GM18951 (cell line): ENCODE results near the gene MMP25.

ENCODE experiments used
- POLR2A ChIP-seq: IDR thresholded peaks from 4 replicates; pipeline ENCODE4 v1.6.1; 2011; ENCODE audit warnings: mild to moderate bottlenecking; ENCODE audit not compliant: insufficient read length, insufficient read depth; ENCODE audit errors: extremely low read depth
- in situ Hi-C: fragments of 300-500 bp; cut with MboI; formaldehyde crosslinking; loops from one replicate; pipeline ENCODE4 v1.12.0; 2022; ENCODE audit warnings: low sequenced_read_pairs, mixed read lengths, inconsistent platforms; ENCODE audit not compliant: unreplicated experiment

MMP25 gene

GRCh38 chr16:3009568-3010390, 36.6 kb upstream of the MMP25 start:
- in situ Hi-C loops = no loop called here
- no peak for TF ChIP-seq POLR2A

DNA sequence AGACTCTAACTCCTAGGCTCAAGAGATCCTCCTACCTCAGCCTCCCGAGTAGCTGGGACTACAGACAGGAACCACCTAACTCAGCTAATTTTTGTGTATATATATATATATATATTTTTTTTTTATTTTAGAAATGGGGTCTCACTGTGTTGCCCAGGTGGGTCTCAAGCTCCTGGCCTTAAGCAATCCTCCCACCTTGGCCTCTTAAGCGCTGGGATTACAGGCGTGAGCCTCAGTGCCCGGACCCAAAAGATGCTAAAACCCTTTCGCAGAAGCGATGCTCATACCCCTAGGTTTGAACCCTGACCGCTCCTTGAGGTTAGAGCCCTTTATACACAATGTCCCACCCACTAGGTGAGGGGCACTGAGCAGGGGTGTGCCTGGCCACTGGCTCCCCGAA, 35.9 kb upstream of the MMP25 start:
- no peak for TF ChIP-seq POLR2A
- in situ Hi-C loops = no loop called here

DNA sequence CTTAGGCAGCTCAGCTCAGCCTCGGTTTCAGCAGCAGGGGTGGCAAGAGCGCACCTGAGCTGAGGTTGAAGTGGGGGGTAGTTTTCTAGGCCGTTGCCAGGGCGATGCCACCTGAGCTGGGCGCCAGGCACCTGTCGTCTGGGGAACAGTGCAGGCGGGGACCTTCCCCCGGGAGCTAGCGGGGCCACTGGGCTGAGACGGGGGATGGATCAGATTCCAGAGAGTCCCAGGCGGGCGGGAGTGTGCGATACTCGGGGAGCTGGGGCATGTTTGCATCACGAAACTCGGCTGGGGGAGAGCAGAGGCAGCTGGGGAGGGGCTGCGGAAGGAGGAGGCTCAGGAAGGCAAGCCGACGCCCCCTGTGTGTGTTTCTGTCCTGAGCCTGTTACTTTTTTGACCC, 34.1 kb upstream of the MMP25 start:
- no peak for TF ChIP-seq POLR2A

GRCh38 chr16:3012828-3013420, 33.4 kb upstream of the MMP25 start, which contains the start of gene CLDN9:
CLDN9 (plus strand) TSS chr16:3012923; CDS start chr16:3013363, 440 bp downstream.
- TF ChIP-seq POLR2A = no peak
- in situ Hi-C loops = no loop called here

More for the DNA sequence above, 34.1 kb upstream of the MMP25 start:
- in situ Hi-C loops = no loop called here

DNA sequence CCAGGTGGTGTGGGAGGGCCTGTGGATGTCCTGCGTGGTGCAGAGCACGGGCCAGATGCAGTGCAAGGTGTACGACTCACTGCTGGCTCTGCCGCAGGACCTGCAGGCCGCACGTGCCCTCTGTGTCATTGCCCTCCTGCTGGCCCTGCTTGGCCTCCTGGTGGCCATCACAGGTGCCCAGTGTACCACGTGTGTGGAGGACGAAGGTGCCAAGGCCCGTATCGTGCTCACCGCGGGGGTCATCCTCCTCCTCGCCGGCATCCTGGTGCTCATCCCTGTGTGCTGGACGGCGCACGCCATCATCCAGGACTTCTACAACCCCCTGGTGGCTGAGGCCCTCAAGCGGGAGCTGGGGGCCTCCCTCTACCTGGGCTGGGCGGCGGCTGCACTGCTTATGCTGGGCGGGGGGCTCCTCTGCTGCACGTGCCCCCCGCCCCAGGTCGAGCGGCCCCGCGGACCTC, 32.8 kb upstream of the MMP25 start:
- in situ Hi-C loops = no loop called here
- no peak for TF ChIP-seq POLR2A

GRCh38 chr16:3013998-3014690, 32.2 kb upstream of the MMP25 start:
- in situ Hi-C loops = no loop called here

GRCh38 chr16:3014971-3015370, 31.4 kb upstream of the MMP25 start:
- no peak for TF ChIP-seq POLR2A
- in situ Hi-C loops = no loop called here

More at GRCh38 chr16:3013998-3014690, 32.2 kb upstream of the MMP25 start:
- TF ChIP-seq POLR2A = no peak

GRCh38 chr16:3015865-3016521, 30.4 kb upstream of the MMP25 start:
- no peak for TF ChIP-seq POLR2A
- in situ Hi-C loops = no loop called here

- TF ChIP-seq POLR2A = no peak
- in situ Hi-C loops = no loop called here
Measured at GRCh38 chr16:3017344-3017743, 29.0 kb upstream of the MMP25 start.

DNA sequence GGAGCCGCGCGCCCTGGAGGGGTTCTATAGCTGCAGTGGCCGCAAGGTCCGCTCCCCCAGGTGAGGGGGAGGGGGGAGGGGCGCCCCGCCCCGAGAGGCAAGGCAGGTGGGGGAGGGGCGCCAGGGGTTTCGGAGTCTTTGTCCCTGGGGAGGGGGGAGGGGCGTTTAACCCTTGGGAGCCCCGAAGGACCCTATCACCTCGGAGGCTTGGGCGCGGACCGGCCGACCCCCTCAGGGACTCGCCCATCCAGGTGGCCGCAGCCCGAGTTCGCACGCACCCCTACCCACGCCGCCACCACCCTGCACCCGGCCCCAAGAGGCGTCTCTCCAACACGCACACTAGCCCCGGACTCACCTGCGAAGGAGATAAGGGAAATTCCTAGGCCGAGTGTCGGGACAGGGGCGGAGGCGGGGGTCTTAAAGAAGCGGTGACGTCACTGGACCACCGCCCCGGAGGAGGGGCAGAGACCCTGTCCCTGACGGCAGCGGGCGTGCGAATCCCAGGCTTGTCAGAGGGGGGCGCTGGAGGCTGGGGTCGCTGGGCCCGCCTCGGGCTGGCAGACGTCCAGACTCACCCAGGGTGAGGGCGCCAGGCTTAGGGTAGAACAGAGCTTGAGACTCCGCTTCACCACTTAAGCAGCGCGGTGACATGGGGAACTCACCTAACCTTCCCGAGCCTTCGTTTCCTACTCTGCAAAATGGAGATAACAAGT, 28.4 kb upstream of the MMP25 start, which contains the start of gene CLDN6:
Gene CLDN6, minus strand, starts transcription at position 390 of the 713 bp plus-strand sequence. CDS start 2,162 bp downstream, outside the sequence.
- no peak for TF ChIP-seq POLR2A
- in situ Hi-C loops = no loop called here

GRCh38 chr16:3019594-3020246, 26.6 kb upstream of the MMP25 start:
- in situ Hi-C loops = no loop called here
- no peak for TF ChIP-seq POLR2A

DNA sequence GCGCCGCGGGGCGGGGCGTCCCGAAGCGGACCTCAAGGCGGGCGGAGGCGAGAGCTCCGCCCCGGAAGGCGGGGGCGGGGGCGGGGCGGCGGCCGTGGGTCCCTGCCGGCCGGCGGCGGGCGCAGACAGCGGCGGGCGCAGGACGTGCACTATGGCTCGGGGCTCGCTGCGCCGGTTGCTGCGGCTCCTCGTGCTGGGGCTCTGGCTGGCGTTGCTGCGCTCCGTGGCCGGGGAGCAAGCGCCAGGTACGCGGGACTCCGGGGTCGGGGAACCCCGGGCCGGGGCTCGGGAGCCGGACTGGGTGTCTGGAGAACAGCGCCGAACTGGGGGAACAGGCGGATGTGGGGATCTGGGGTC, 26.1 kb upstream of the MMP25 start, which contains the start of gene TNFRSF12A:
Gene TNFRSF12A, plus strand, starts transcription at position 122 of the 357 bp plus-strand sequence. Its CDS starts 30 bp downstream, at position 152.
- in situ Hi-C loops = no loop called here
- TF ChIP-seq POLR2A = peak; percentile 83
